Ishikawa (cell line): Measurements from ENCODE around the gene TLN1.

Experiments used
- CEBPB ChIP-seq: IDR thresholded peaks from 2 replicates; pipeline ENCODE4 v1.6.1; 2012
- CREB1 ChIP-seq: IDR thresholded peaks from 2 replicates; pipeline ENCODE4 v1.6.1; 2012; ENCODE audit warnings: low read depth
- EGR1 ChIP-seq: IDR thresholded peaks from 2 replicates; pipeline ENCODE4 v1.6.1; 2012
- EP300 ChIP-seq: IDR thresholded peaks from 2 replicates; pipeline ENCODE4 v1.6.1; 2012; ENCODE audit warnings: borderline replicate concordance
- RAD21 ChIP-seq: IDR thresholded peaks from 2 replicates; pipeline ENCODE4 v1.6.1; 2012; ENCODE audit warnings: low read depth
- TAF1 ChIP-seq: IDR thresholded peaks from 2 replicates; pipeline ENCODE4 v1.6.1; 2012; ENCODE audit warnings: low read depth, mild to moderate bottlenecking
- TCF12 ChIP-seq: IDR thresholded peaks from 2 replicates; pipeline ENCODE4 v1.6.1; 2012; ENCODE audit warnings: low read depth
- TEAD4 ChIP-seq: IDR thresholded peaks from 2 replicates; pipeline ENCODE4 v1.6.1; 2012
- YY1 ChIP-seq: IDR thresholded peaks from 2 replicates; pipeline ENCODE4 v1.6.1; 2012; ENCODE audit warnings: low read depth
- ZBTB7A ChIP-seq: IDR thresholded peaks from 2 replicates; pipeline ENCODE4 v1.6.1; 2012; ENCODE audit warnings: low read depth
- TF ChIP-seq, protein P1 (sequence below): IDR thresholded peaks from 2 replicates; pipeline ENCODE4 v1.6.1; 2012; ENCODE audit warnings: low read depth, mild to moderate bottlenecking
- TF ChIP-seq, protein P2 (sequence below): IDR thresholded peaks from 2 replicates; pipeline ENCODE4 v1.6.1; 2012

DNA sequence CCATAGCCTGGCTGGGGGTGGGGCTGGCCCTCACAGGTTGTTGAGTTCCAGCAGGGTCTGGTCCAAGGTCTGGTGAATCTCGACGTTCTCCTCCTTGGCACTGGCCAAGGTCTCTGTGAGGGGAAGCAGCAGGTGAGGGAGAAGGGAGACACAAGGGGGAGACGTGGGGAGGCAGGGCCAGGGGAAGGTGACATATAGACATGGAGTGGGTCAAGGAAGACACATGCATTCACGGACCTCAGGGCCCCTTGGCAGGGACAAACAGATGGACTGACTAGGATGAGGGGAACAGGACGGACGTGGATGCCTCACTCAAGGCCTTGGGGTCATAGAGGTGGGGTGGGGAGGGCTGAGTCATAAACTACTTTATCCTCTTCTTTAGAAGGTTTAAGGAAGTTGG lies 49.9 kb downstream of the TLN1 start:
- TF ChIP-seq RAD21 (no peak), TAF1 (no peak), CEBPB (no peak), EGR1 (no peak), TCF12 (no peak), EP300 (no peak), TEAD4 (no peak), YY1 (no peak), CREB1 (no peak), ZBTB7A (no peak)
- TF ChIP-seq, protein P1, sequence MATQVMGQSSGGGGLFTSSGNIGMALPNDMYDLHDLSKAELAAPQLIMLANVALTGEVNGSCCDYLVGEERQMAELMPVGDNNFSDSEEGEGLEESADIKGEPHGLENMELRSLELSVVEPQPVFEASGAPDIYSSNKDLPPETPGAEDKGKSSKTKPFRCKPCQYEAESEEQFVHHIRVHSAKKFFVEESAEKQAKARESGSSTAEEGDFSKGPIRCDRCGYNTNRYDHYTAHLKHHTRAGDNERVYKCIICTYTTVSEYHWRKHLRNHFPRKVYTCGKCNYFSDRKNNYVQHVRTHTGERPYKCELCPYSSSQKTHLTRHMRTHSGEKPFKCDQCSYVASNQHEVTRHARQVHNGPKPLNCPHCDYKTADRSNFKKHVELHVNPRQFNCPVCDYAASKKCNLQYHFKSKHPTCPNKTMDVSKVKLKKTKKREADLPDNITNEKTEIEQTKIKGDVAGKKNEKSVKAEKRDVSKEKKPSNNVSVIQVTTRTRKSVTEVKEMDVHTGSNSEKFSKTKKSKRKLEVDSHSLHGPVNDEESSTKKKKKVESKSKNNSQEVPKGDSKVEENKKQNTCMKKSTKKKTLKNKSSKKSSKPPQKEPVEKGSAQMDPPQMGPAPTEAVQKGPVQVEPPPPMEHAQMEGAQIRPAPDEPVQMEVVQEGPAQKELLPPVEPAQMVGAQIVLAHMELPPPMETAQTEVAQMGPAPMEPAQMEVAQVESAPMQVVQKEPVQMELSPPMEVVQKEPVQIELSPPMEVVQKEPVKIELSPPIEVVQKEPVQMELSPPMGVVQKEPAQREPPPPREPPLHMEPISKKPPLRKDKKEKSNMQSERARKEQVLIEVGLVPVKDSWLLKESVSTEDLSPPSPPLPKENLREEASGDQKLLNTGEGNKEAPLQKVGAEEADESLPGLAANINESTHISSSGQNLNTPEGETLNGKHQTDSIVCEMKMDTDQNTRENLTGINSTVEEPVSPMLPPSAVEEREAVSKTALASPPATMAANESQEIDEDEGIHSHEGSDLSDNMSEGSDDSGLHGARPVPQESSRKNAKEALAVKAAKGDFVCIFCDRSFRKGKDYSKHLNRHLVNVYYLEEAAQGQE, result no peak
- TF ChIP-seq, protein P2, sequence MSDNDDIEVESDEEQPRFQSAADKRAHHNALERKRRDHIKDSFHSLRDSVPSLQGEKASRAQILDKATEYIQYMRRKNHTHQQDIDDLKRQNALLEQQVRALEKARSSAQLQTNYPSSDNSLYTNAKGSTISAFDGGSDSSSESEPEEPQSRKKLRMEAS, result no peak
